ENCODE data around the gene TTC3. TPM values are rescaled to one million over a fixed set of nuclear protein-coding genes. Genes with fewer than 3 reads are reported as not detected.

The TTC3 gene
- total and polyA plus RNA-seq, 9 of the 15 experiments (the other 6 are each of a cell fraction or from before 2014, with no cell fraction given) = 17.5 to 92.0 (median 59.5) TPM

- TF ChIP-seq CEBPZ (IDR thresholded peaks at IDR 0.05; ENCODE audit: borderline replicate concordance, low read depth, low read length) = no peak
- TF ChIP-seq CLOCK (CRISPR knock-in tag; IDR thresholded peaks at IDR 0.05; ENCODE audit: borderline replicate concordance) = no peak
- TF ChIP-seq PRDM10 (IDR thresholded peaks at IDR 0.05; ENCODE audit: partially characterized antibody) = peak; percentile 14
- no peak for TF ChIP-seq KAT2B (IDR thresholded peaks at IDR 0.05; ENCODE audit: low read depth, low read length)
- no peak for TF ChIP-seq PHB2 (IDR thresholded peaks at IDR 0.05; ENCODE audit: low read depth)
- TF ChIP-seq STAG1 (CRISPR knock-in tag; IDR thresholded peaks at IDR 0.05; ENCODE audit: borderline replicate concordance) = no peak
- TF ChIP-seq PKNOX1 (IDR thresholded peaks at IDR 0.05) = 0 out of 2 replicates have a peak, but pooled peaks have one; percentile 3
- TF ChIP-seq TBP (optimal IDR thresholded peaks at IDR 0.05; ENCODE audit: low read depth, low read length) = no peak
- peak; percentile 53 for TF ChIP-seq RB1 (IDR thresholded peaks at IDR 0.05; ENCODE audit: low read depth)
- TF ChIP-seq ZKSCAN1 (IDR thresholded peaks at IDR 0.05; ENCODE audit: low read depth, low read length) = no peak; the same call in 1 of the 2 replicates
- no peak for TF ChIP-seq TRIM28 (IDR thresholded peaks at IDR 0.05)
- TF ChIP-seq ZBTB33 (CRISPR knock-in tag; IDR thresholded peaks at IDR 0.05) = no peak; the same call in none of the 2 replicates
- TF ChIP-seq FOXA1 (IDR thresholded peaks at IDR 0.05; ENCODE audit: borderline replicate concordance) = no peak
- no peak for TF ChIP-seq ZSCAN29 (IDR thresholded peaks at IDR 0.05)
- 0 out of 2 replicates have a peak, but pooled peaks have one; percentile 33 for TF ChIP-seq BACH1 (tag; IDR thresholded peaks at IDR 0.05)
These were observed 623 bp upstream of the TTC3 start (continued) for GRCh38 chr21:37072274-37072987.
